Ovary (tissue), 9 donors: Measurements from ENCODE around the gene GTF3A. TPM values are rescaled to one million over a fixed set of nuclear protein-coding genes. Genes with fewer than 3 reads are reported as not detected.
"Not testable (repeated sequence)": the region's sequence is repeated elsewhere in the genome, so short reads cannot be mapped to it uniquely, and the experiment has no call there.

ENCODE experiments used
- DNase-seq, 5 donors: peaks; one replicate each; pipeline ENCODE4 v3.0.0-alpha.2; 2019 to 2020
- H3K27ac ChIP-seq, 2 donors: fragments of 200-600 bp; one replicate each; pipeline versions ENCODE4 v1.5.1 to v1.8.0; 2019 to 2022
- H3K27me3 ChIP-seq: fragments of 200-600 bp; one replicate; pipeline ENCODE4 v1.8.0; 2022
- H3K36me3 ChIP-seq: fragments of 200-600 bp; sonication (generic); one replicate; pipeline ENCODE4 v1.5.1; 2019
- H3K4me1 ChIP-seq: one replicate; pipeline ENCODE4 v1.8.1; 2013; ENCODE audit warnings: mild to moderate bottlenecking, moderate library complexity; ENCODE audit not compliant: insufficient read depth
- H3K4me3 ChIP-seq: fragments of 200-600 bp; sonication (generic); one replicate; pipeline ENCODE4 v1.5.1; 2017
- H3K9me3 ChIP-seq, 2 donors: fragments of 200-600 bp in 1 of 2; sonication (generic) in 1 of 2; one replicate each; pipeline versions ENCODE4 v1.5.1 to v1.8.1; 2013 to 2019; ENCODE audit warnings: mild to moderate bottlenecking in 1 of 2, moderate library complexity in 1 of 2
- CTCF ChIP-seq, 3 donors: fragments of 450-650 bp in 2 of 3; fragments of 200-600 bp in 1 of 3; IDR thresholded peaks; one replicate each; pipeline versions ENCODE4 v1.5.1 to v1.8.0; 2016 to 2022; ENCODE audit warnings: antibody characterized with exemption in 3 of 3, mild to moderate bottlenecking in 1 of 3
- EP300 ChIP-seq: sonication (generic); formaldehyde crosslinking; IDR thresholded peaks from one replicate; pipeline ENCODE4 v1.6.1; 2017; ENCODE audit warnings: antibody characterized with exemption
- POLR2A ChIP-seq: fragments of 450-650 bp; IDR thresholded peaks from one replicate; pipeline ENCODE4 v1.6.1; 2017; ENCODE audit warnings: antibody characterized with exemption, mild to moderate bottlenecking, moderate library complexity
- WGBS, 3 donors: extraction: QIAGEN DNeasy Blood & Tissue Kit in 1 of 3; methylation state at CpG; one replicate each; pipeline versions ENCODE4 v1.1.5 to v1.1.7; 2013 to 2017; 5-methylcytosine and 5-hydroxymethylcytosine counted together
- intact Hi-C, 4 donors: fragments of 100-400 bp; cut with DNase I; formaldehyde crosslinking; loops; one replicate each; pipeline versions ENCODE4 v1.11.0 to v1.15.1; 2022 to 2023
- polyA plus RNA-seq, 2 donors: library from polyadenylated mRNA; stranded (reverse); fragments of 200-250 nt in 1 of 2; fragments of 350-450 nt in 1 of 2; fragmentation: Illumina TruSeq in 1 of 2; extraction: RNeasy Lipid Tissue Mini Kit (QIAGEN cat#74804) in 1 of 2; gene quantifications; one replicate each; pipeline ENCODE4 v1.2.3, GENCODE V29; 2013 to 2014
- total RNA-seq, 7 donors: library from RNA; depleted of rRNA in 2 of 7; stranded (reverse); fragments of >200 nt in 2 of 7; fragmentation: NEBNext Ultra II Directional in 3 of 7; extraction: Animal tissue kit (Norgen Biotek cat#: 25700) in 3 of 7; gene quantifications; one replicate each; pipeline versions ENCODE4 v1.1.0 to v1.2.4, GENCODE V29; 2016 to 2023
- donor health status: DM: no; HTN: no; CAD: no; lungs with moderate emphysema.
- donor health status: DM: no; HTN: no; CAD: no.
- donor health status: Bipolar disorder and iron deficiency.
- donor health status: DM: yes; HTN: yes; CAD: no.
- donor health status: DM: no; HTN: no; CAD: no.
- donor health status: DM: yes; HTN: yes; CAD: no.

The GTF3A gene
- total and polyA plus RNA-seq, 9 donors: 41.0 to 87.6 (median 46.9) TPM

GRCh38 chr13:27395007-27395510 is 29.4 kb upstream of the GTF3A start:
- TF ChIP-seq POLR2A: no peak
- TF ChIP-seq EP300: no peak
- TF ChIP-seq CTCF (IDR thresholded peaks at IDR 0.05): no peak
- intact Hi-C loops: no loop called here
- Histone ChIP-seq H3K4me3 (no peak overlapping the region), H3K36me3 (no peaks in the 10 kb centered on the region), H3K4me1 (no peaks in the 10 kb centered on the region), H3K27ac (no peak overlapping the region), H3K9me3 (no peaks in the 10 kb centered on the region), H3K27me3 (no peaks in the 10 kb centered on the region)
- no peak for DNase-seq
- 30 to 35% (median 34%) methylated on average over 14 of the region's 14 CpGs for WGBS, 3 donors

- WGBS, 3 donors: 65 to 69% (median 68%) methylated on average over 7 of the region's 7 CpGs
- no peaks in the 10 kb centered on the region for H3K4me1 ChIP-seq
- TF ChIP-seq CTCF (IDR thresholded peaks at IDR 0.05) (no peak), POLR2A (no peak), EP300 (no peak)
- no peak overlapping the region for H3K4me3 ChIP-seq
- DNase-seq: no peak
- H3K27ac ChIP-seq: no peak overlapping the region
- H3K27me3 ChIP-seq: no peaks in the 10 kb centered on the region
- intact Hi-C loops: no loop called here
- H3K36me3 ChIP-seq: no peaks in the 10 kb centered on the region
- no peaks in the 10 kb centered on the region for H3K9me3 ChIP-seq
These were observed 28.1 kb upstream of the GTF3A start for GRCh38 chr13:27396252-27396846.

GRCh38 chr13:27398360-27398759 is 26.1 kb upstream of the GTF3A start:
- Histone ChIP-seq H3K27me3 (no peaks in the 10 kb centered on the region), H3K4me1 (peaks cover 5% of the 10 kb centered on the region), H3K4me3 (no peak overlapping the region), H3K9me3 (no peaks in the 10 kb centered on the region), H3K27ac (no peak overlapping the region), H3K36me3 (no peaks in the 10 kb centered on the region)
- intact Hi-C loops: no loop called here
- 72 to 79% (median 73%) methylated on average over 4 of the region's 4 CpGs for WGBS, 3 donors
- DNase-seq: no peak
- TF ChIP-seq CTCF (IDR thresholded peaks at IDR 0.05) (no peak), EP300 (no peak), POLR2A (no peak)

GRCh38 chr13:27400405-27400804 is 24.0 kb upstream of the GTF3A start:
- DNase-seq, H3K36me3 ChIP-seq, H3K27ac ChIP-seq, H3K4me1 ChIP-seq, intact Hi-C loops, H3K27me3 ChIP-seq, H3K9me3 ChIP-seq, H3K4me3 ChIP-seq: not testable (repeated sequence)
- WGBS, 3 donors: 77 to 82% (median 82%) methylated on average over 6 of the region's 6 CpGs

- peaks cover 9% of the 10 kb centered on the region for H3K4me1 ChIP-seq
- no peak overlapping the region for H3K4me3 ChIP-seq
- DNase-seq: no peak
- no peaks in the 10 kb centered on the region for H3K36me3 ChIP-seq
- intact Hi-C loops: no loop called here
- H3K9me3 ChIP-seq: no peaks in the 10 kb centered on the region
- no peaks in the 10 kb centered on the region for H3K27me3 ChIP-seq
- H3K27ac ChIP-seq: no peak overlapping the region
- TF ChIP-seq EP300 (no peak), POLR2A (no peak), CTCF (IDR thresholded peaks at IDR 0.05) (no peak)
- 56 to 73% (median 65%) methylated on average over 3 of the region's 3 CpGs for WGBS, 3 donors
These were observed 23.2 kb upstream of the GTF3A start for GRCh38 chr13:27401210-27401609.
